ENCODE data around the gene CD274.
"Not testable (repeated sequence)": the region's sequence is repeated elsewhere in the genome, so short reads cannot be mapped to it uniquely, and the experiment has no call there.

Gene CD274

DNA sequence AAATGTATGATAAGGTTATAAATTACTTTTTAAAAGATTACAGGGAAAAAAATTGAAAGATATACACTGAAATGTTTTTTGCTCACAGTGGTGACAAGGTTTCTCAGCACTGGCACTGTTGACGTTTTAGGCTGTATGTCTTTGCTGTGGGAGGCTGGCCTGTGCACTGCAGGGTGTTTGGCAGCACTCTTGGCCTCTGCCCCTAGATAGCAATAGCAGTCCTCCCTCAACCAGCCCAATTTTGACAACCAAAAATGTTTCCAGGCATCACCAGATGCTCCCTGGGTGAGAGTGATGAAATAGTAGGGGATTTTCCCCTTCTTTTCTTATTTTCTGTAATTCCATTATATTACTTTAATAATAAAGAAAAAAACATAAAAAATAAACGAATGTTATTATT, 3.3 kb downstream of the CD274 start:
- TF ChIP-seq, protein P1, sequence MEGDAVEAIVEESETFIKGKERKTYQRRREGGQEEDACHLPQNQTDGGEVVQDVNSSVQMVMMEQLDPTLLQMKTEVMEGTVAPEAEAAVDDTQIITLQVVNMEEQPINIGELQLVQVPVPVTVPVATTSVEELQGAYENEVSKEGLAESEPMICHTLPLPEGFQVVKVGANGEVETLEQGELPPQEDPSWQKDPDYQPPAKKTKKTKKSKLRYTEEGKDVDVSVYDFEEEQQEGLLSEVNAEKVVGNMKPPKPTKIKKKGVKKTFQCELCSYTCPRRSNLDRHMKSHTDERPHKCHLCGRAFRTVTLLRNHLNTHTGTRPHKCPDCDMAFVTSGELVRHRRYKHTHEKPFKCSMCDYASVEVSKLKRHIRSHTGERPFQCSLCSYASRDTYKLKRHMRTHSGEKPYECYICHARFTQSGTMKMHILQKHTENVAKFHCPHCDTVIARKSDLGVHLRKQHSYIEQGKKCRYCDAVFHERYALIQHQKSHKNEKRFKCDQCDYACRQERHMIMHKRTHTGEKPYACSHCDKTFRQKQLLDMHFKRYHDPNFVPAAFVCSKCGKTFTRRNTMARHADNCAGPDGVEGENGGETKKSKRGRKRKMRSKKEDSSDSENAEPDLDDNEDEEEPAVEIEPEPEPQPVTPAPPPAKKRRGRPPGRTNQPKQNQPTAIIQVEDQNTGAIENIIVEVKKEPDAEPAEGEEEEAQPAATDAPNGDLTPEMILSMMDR (IDR thresholded peaks at IDR 0.05; ENCODE audit: poor library complexity, severe bottlenecking): no peak
- H3K9me3 ChIP-seq (ENCODE audit: severe bottlenecking): no peaks in the 10 kb centered on the region
- DNase-seq (ENCODE audit: low spot score) (no peak), ATAC-seq (ENCODE audit: low read depth) (no peak)
- H3K4me1 ChIP-seq (ENCODE audit: insufficient read depth, poor library complexity, severe bottlenecking): peaks cover 51% of the 10 kb centered on the region
- H3K27ac ChIP-seq (ENCODE audit: poor library complexity, severe bottlenecking): peak overlapping the region; percentile 56
- no peak overlapping the region for H3K4me3 ChIP-seq (ENCODE audit: severe bottlenecking)
- H3K36me3 ChIP-seq (ENCODE audit: low read depth): peaks cover 27% of the 10 kb centered on the region
- H3K27me3 ChIP-seq (ENCODE audit: insufficient read depth, poor library complexity, severe bottlenecking): no peaks in the 10 kb centered on the region

DNA sequence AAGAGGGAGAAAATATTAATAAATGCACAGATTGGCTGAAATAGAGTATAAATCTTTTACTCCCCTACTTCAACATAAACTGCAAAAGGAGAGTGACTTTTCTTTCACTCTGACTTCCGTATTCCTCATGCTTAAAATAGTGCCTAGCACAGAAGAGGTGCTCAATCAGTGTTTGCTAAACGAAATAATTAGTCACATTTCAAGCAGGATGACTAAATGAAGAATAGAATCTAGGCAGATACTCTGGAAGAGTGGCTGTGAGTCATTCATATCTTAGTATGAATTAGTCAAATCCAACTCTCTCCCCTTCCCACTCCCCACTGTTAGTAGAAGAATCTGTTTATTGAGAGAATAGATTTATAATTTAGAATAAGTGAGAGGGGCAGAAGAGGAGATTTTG, 4.8 kb downstream of the CD274 start:
- ATAC-seq (ENCODE audit: low read depth) (peak; percentile 66), DNase-seq (ENCODE audit: low spot score) (no peak)
- H3K36me3 ChIP-seq (ENCODE audit: low read depth): peaks cover 42% of the 10 kb centered on the region
- H3K4me3 ChIP-seq (ENCODE audit: severe bottlenecking): no peak overlapping the region
- H3K27me3 ChIP-seq (ENCODE audit: insufficient read depth, poor library complexity, severe bottlenecking): no peaks in the 10 kb centered on the region
- H3K4me1 ChIP-seq (ENCODE audit: insufficient read depth, poor library complexity, severe bottlenecking): peaks cover 43% of the 10 kb centered on the region
- TF ChIP-seq, protein P1 (IDR thresholded peaks at IDR 0.05; ENCODE audit: poor library complexity, severe bottlenecking): no peak
- peak overlapping the region; percentile 56 for H3K27ac ChIP-seq (ENCODE audit: poor library complexity, severe bottlenecking)
- H3K9me3 ChIP-seq (ENCODE audit: severe bottlenecking): no peaks in the 10 kb centered on the region

DNA sequence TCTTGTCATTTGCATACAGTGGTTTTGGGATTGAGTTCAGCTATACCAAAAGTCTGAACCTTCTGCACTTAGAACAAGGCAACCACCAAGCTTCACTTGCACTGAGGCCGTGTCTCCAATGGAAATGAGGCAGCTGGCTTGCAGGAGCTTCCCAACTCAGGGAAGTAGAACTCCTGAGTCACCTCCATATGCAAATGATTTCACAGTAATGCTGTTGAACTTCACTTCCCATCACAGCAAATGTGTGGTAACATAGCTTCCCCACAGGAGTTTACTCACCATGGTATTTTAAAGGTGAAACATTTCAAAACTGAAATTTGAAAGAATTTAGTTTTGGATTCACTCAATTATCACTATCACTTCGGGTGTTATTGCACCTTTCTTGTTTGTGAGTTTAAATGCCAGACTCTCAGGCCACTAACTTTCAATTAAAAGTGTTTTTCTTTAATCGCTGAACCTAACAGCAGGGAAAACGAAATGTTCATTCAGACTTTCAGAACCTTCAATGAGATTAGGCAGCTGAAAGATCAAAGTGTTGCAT, 9.0 kb downstream of the CD274 start:
- TF ChIP-seq, protein P1 (IDR thresholded peaks at IDR 0.05; ENCODE audit: poor library complexity, severe bottlenecking): no peak
- Histone ChIP-seq H3K27ac (ENCODE audit: poor library complexity, severe bottlenecking) (no peak overlapping the region), H3K4me1 (ENCODE audit: insufficient read depth, poor library complexity, severe bottlenecking) (peaks cover 13% of the 10 kb centered on the region), H3K36me3 (ENCODE audit: low read depth) (peaks cover 78% of the 10 kb centered on the region), H3K4me3 (ENCODE audit: severe bottlenecking) (no peak overlapping the region), H3K9me3 (ENCODE audit: severe bottlenecking) (no peaks in the 10 kb centered on the region), H3K27me3 (ENCODE audit: insufficient read depth, poor library complexity, severe bottlenecking) (no peaks in the 10 kb centered on the region)
- no peak for ATAC-seq (ENCODE audit: low read depth)
- no peak for DNase-seq (ENCODE audit: low spot score)

DNA sequence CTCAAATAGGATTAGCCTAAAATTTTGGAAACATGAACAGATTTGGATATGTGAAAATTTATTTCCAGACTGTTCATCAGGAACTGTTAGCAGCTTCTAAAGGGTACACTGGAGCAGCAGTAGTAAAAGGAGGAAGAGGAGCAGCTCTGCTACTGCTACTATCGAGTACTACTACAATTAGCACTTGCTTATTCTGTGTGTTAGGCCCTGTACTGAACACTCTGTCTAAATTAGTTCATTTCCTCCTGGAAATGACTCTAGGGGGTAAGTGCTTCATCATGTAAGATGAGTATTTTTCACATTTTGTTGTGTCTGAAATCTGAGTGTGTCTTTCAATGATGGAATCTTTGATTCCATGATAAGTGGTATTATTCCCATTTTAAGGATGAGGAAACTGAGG, 9.8 kb downstream of the CD274 start:
- ATAC-seq (ENCODE audit: low read depth): no peak
- TF ChIP-seq, protein P1 (IDR thresholded peaks at IDR 0.05; ENCODE audit: poor library complexity, severe bottlenecking): no peak
- Histone ChIP-seq H3K4me1 (ENCODE audit: insufficient read depth, poor library complexity, severe bottlenecking) (peaks cover 5% of the 10 kb centered on the region), H3K27me3 (ENCODE audit: insufficient read depth, poor library complexity, severe bottlenecking) (no peaks in the 10 kb centered on the region), H3K36me3 (ENCODE audit: low read depth) (peaks cover 79% of the 10 kb centered on the region), H3K27ac (ENCODE audit: poor library complexity, severe bottlenecking) (no peak overlapping the region), H3K4me3 (ENCODE audit: severe bottlenecking) (no peak overlapping the region), H3K9me3 (ENCODE audit: severe bottlenecking) (no peaks in the 10 kb centered on the region)
- no peak for DNase-seq (ENCODE audit: low spot score)

DNA sequence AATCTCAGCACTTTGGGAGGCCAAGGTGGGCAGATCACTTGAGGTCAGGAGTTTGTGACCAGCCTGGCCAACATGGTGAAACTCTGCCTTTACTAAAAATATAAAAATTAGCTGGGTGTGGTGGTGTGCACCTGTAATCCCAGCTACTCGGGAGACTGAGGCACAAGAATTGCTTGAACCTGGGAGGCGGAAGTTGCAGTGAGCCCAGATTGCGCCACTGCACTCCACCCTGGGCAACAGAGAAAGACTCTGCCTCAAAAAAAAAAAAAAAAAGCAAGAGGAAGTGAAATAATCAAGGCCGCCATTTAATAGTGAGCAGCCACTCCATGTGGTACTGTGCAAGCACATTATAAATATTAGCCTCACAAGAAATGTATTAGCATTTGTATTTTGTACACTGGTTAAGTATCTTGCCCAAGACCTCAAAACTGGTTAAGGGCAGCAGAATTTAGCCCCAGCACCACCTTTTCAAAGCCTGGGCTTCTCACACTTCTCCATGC, 14.5 kb downstream of the CD274 start:
- not testable (repeated sequence) for H3K27me3 ChIP-seq (ENCODE audit: insufficient read depth, poor library complexity, severe bottlenecking); H3K4me3 ChIP-seq (ENCODE audit: severe bottlenecking); H3K27ac ChIP-seq (ENCODE audit: poor library complexity, severe bottlenecking); ATAC-seq (ENCODE audit: low read depth); DNase-seq (ENCODE audit: low spot score); H3K4me1 ChIP-seq (ENCODE audit: insufficient read depth, poor library complexity, severe bottlenecking); H3K9me3 ChIP-seq (ENCODE audit: severe bottlenecking)
- H3K36me3 ChIP-seq (ENCODE audit: low read depth): peaks cover 71% of the 10 kb centered on the region
